A549 (cell line): ENCODE measurements around the gene DDR1. TPM values are rescaled to one million over a fixed set of nuclear protein-coding genes. Genes with fewer than 3 reads are reported as not detected.

Experiments
- ATAC-seq, 2 experiments: fragments of 200-7000 bp in 1 of 2; fragments of >200 bp in 1 of 2; cut with Nextera tagmentation in 1 of 2; cut with Tn5 transposase in 1 of 2; 3 replicates each; pipeline versions ENCODE4 v1.8.0 to v1.9.1; 2018 to 2020; ENCODE audit warnings: mild to moderate bottlenecking in 1 of 2, moderate library complexity in 1 of 2
- CTCF ChIA-PET: fragments of 300-600 bp; sonication (Branson Sonifier 250); formaldehyde crosslinking; extraction: SDS; loops from one replicate; lab custom pipeline; 2021; ENCODE audit warnings: antibody characterized with exemption, inconsistent platforms; lab: Yijun Ruan, JAX
- POLR2A ChIA-PET: fragments of 350-600 bp; formaldehyde crosslinking; extraction: SDS; loops from one replicate; lab custom pipeline; 2021; ENCODE audit warnings: antibody characterized with exemption, inconsistent platforms; lab: Yijun Ruan, JAX
- DNase-seq, 2 experiments: peaks; one replicate each; pipeline versions ENCODE4 v3.0.0 to v3.0.0-alpha.2; 2011 to 2016; ENCODE audit warnings: low read depth in 1 of 2, low spot score in 1 of 2
- FAIRE-seq: peaks from 2 replicates; lab custom pipeline; 2011; peaks lifted over from hg19 to GRCh38; lab: Jason Lieb, UNC
- H3K27ac ChIP-seq, 2 experiments: fragments of >200 bp; sonication (Bioruptor Twin); formaldehyde crosslinking; 3 replicates each; pipeline ENCODE4 v1.5.1; 2016 to 2017
- H3K4me1 ChIP-seq: fragments of >200 bp; sonication (Bioruptor Twin); formaldehyde crosslinking; 3 replicates; pipeline ENCODE4 v1.6.1; 2016
- H3K4me2 ChIP-seq: fragments of >200 bp; sonication (Bioruptor Twin); formaldehyde crosslinking; 3 replicates; pipeline ENCODE4 v1.6.1; 2016
- H3K4me3 ChIP-seq: fragments of >200 bp; sonication (Bioruptor Twin); formaldehyde crosslinking; 3 replicates; pipeline ENCODE4 v1.5.1; 2016
- H3K9me3 ChIP-seq: fragments of >200 bp; sonication (Bioruptor Twin); formaldehyde crosslinking; 3 replicates; pipeline ENCODE4 v1.6.1; 2016
- CBX2 ChIP-seq: fragments of 200-600 bp; sonication (generic); IDR thresholded peaks from 2 replicates; pipeline ENCODE4 v1.6.1; 2016; ENCODE audit warnings: low read depth, mild to moderate bottlenecking, borderline replicate concordance
- E2F6 ChIP-seq: IDR thresholded peaks from 2 replicates; pipeline ENCODE4 v1.6.1; 2012; ENCODE audit warnings: low read depth, borderline replicate concordance
- ELK1 ChIP-seq: fragments of 150-350 bp; IDR thresholded peaks from 2 replicates; pipeline ENCODE4 v1.6.1; 2014; ENCODE audit warnings: low read depth, mild to moderate bottlenecking, low read length
- EP300 ChIP-seq, 2 experiments: fragments of >200 bp; sonication (Bioruptor Twin); formaldehyde crosslinking; IDR thresholded peaks; 2 replicates in 1 of 2; 3 replicates in 1 of 2; pipeline ENCODE4 v1.6.1; 2016 to 2017
- FOSL2 ChIP-seq, 2 experiments: fragments of 450-650 bp in 1 of 2; fragments of >200 bp in 1 of 2; sonication (Bioruptor Twin) in 1 of 2; formaldehyde crosslinking; IDR thresholded peaks; 2 replicates each; pipeline versions ENCODE4 v1.5.0 to v1.6.1; 2016 to 2020; ENCODE audit warnings: mild to moderate bottlenecking in 1 of 2, moderate library complexity in 1 of 2
- HMGXB4 ChIP-seq: fragments of 250-450 bp; sonication (Bioruptor Pico); IDR thresholded peaks from 2 replicates; pipeline ENCODE4 v1.5.0; 2021; ENCODE audit warnings: mild to moderate bottlenecking, moderate library complexity, borderline replicate concordance
- HOXB13 ChIP-seq: fragments of 250-450 bp; sonication (Bioruptor Pico); IDR thresholded peaks from 2 replicates; pipeline ENCODE4 v1.5.0; 2020; ENCODE audit warnings: low read depth, mild to moderate bottlenecking, moderate library complexity
- HOXB5 ChIP-seq: fragments of 250-450 bp; sonication (Bioruptor Pico); IDR thresholded peaks from 2 replicates; pipeline ENCODE4 v1.5.0; 2020; ENCODE audit warnings: mild to moderate bottlenecking, moderate library complexity
- JUNB ChIP-seq: fragments of >200 bp; sonication (Bioruptor Twin); formaldehyde crosslinking; IDR thresholded peaks from 2 replicates; pipeline ENCODE4 v1.6.1; 2016
- KDM5A ChIP-seq: fragments of 200-600 bp; sonication (generic); IDR thresholded peaks from 2 replicates; pipeline ENCODE4 v1.6.1; 2016; ENCODE audit warnings: antibody characterized with exemption, mild to moderate bottlenecking
- MAZ ChIP-seq: fragments of 150-350 bp; IDR thresholded peaks from 2 replicates; pipeline ENCODE4 v1.6.1; 2014; ENCODE audit warnings: antibody characterized with exemption, low read depth, low read length, borderline replicate concordance
- MYC ChIP-seq: IDR thresholded peaks from 2 replicates; pipeline ENCODE4 v1.6.1; 2012; ENCODE audit warnings: mild to moderate bottlenecking, inconsistent platforms, low read length, improper control_type of control experiment, borderline replicate concordance
- NPAS2 ChIP-seq: fragments of 250-450 bp; sonication (Bioruptor Pico); IDR thresholded peaks from 2 replicates; pipeline ENCODE4 v1.8.0; 2022; ENCODE audit warnings: mild to moderate bottlenecking, moderate library complexity, borderline replicate concordance
- POLR2A ChIP-seq: IDR thresholded peaks from 2 replicates; pipeline ENCODE4 v1.6.1; 2012; ENCODE audit warnings: mild to moderate bottlenecking, low read length
- POLR2AphosphoS2 ChIP-seq: conservative IDR thresholded peaks from 2 replicates; pipeline ENCODE4 v1.6.1; 2012; ENCODE audit warnings: low read length, improper control_type of control experiment, inconsistent platforms
- RNF2 ChIP-seq: fragments of 200-600 bp; sonication (generic); IDR thresholded peaks from 2 replicates; pipeline ENCODE4 v1.6.1; 2016; ENCODE audit warnings: low read depth, mild to moderate bottlenecking, antibody characterized with exemption, moderate library complexity, borderline replicate concordance
- TP53 ChIP-seq: fragments of 250-450 bp; sonication (Bioruptor Pico); IDR thresholded peaks from 2 replicates; pipeline ENCODE4 v1.5.0; 2021; ENCODE audit warnings: mild to moderate bottlenecking, moderate library complexity
- polyA plus RNA-seq, 4 experiments: library from polyadenylated mRNA; depleted of rRNA in 3 of 4; stranded (reverse); fragments of >200 nt; fragmentation: RNase III in 1 of 4; extraction: RNeasy Plus Mini Kit Qiagen cat#74134 plus additional on column Dnase treatment in 1 of 4; gene quantifications; 2 replicates in 3 of 4; 3 replicates in 1 of 4; pipeline ENCODE4 v1.2.3, GENCODE V29; 2011 to 2017
- TF ChIP-seq, protein P1 (sequence below): fragments of >200 bp; sonication (Bioruptor Twin); formaldehyde crosslinking; IDR thresholded peaks from 2 replicates; pipeline ENCODE4 v1.6.1; 2016
- TF ChIP-seq, protein P2 (sequence below): fragments of >200 bp; sonication (Bioruptor Twin); formaldehyde crosslinking; IDR thresholded peaks from 3 replicates; pipeline ENCODE4 v1.6.1; 2016

Gene DDR1
- polyA plus RNA-seq, 2 of the 4 experiments (the other 2 are of a cell fraction), result 19.8 to 43.5 TPM

- TF ChIP-seq ELK1 (no peak), FOSL2 (IDR thresholded peaks at IDR 0.05) (peak; percentile 61; the same call in 1 of the 2 replicates), FOSL2 (CRISPR knock-in tag; IDR thresholded peaks at IDR 0.05) (peak; percentile 92), EP300 (IDR thresholded peaks at IDR 0.05) (no peak), HMGXB4 (CRISPR knock-in tag) (no peak), NPAS2 (CRISPR knock-in tag) (no peak), JUNB (no peak), POLR2AphosphoS2 (no peak), TP53 (CRISPR knock-in tag) (no peak), MAZ (no peak)
- TF ChIP-seq, protein P1, sequence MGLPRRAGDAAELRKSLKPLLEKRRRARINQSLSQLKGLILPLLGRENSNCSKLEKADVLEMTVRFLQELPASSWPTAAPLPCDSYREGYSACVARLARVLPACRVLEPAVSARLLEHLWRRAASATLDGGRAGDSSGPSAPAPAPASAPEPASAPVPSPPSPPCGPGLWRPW, result no peak
- TF ChIP-seq, protein P2, sequence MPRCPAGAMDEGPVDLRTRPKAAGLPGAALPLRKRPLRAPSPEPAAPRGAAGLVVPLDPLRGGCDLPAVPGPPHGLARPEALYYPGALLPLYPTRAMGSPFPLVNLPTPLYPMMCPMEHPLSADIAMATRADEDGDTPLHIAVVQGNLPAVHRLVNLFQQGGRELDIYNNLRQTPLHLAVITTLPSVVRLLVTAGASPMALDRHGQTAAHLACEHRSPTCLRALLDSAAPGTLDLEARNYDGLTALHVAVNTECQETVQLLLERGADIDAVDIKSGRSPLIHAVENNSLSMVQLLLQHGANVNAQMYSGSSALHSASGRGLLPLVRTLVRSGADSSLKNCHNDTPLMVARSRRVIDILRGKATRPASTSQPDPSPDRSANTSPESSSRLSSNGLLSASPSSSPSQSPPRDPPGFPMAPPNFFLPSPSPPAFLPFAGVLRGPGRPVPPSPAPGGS, result 0 out of 3 replicates have a peak, but pooled peaks have one; percentile 5
Observed at GRCh38 chr6:30885999-30886896, 1.9 kb downstream of the DDR1 start (continued).

DNA sequence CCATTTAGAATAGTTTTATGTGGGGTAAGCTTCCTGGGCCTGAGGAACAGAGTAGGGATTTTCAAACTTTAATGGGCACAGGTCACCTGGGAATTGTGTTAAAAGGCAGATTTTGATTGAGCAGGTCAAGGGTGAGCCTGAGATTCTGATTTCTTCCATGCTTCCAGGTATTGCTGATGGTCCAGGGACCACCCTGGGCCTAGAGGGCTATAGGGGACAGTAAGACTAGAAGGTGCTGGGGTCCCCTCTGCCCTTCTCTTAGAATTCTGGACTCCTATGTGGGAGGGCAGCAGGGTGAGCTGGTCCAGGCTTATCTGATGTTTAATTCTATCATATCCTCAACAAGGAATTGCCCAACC, 2.6 kb downstream of the DDR1 start:
- FAIRE-seq (no peak), DNase-seq (no peak), ATAC-seq (no peak)
- POLR2A ChIA-PET, result interaction anchor here (1.0 kb wide), 2 partner anchors 21 to 199 kb away, joined by 3 to 4 read pairs; partner anchors contain the start of gene GTF2H4
- peak overlapping the region; percentile 74 for H3K4me2 ChIP-seq
- TF ChIP-seq E2F6 (no peak), RNF2 (no peak), KDM5A (no peak), EP300 (IDR thresholded peaks at IDR 0.05) (no peak), POLR2AphosphoS2 (no peak), CBX2 (no peak), POLR2A (no peak), ELK1 (no peak), HOXB5 (CRISPR knock-in tag) (no peak), HOXB13 (CRISPR knock-in tag) (no peak), MYC (no peak)
- CTCF ChIA-PET, result interaction anchor here (0.6 to 3.0 kb wide), 6 partner anchors 56 to 200 kb away, joined by 3 to 10 read pairs (median 3); no protein-coding TSS in a partner anchor
- peak overlapping the region; percentile 99 for H3K27ac ChIP-seq
- H3K4me1 ChIP-seq, result peaks cover 40% of the 10 kb centered on the region
- H3K9me3 ChIP-seq, result no peaks in the 10 kb centered on the region
- peak overlapping the region; percentile 98; the same call in 2 of the 3 replicates for H3K4me3 ChIP-seq
